IMR-90 (cell line): ENCODE measurements around the gene S100A16.

ENCODE experiments used
- BHLHE40 ChIP-seq: fragments of 150-350 bp; IDR thresholded peaks from 2 replicates; pipeline ENCODE4 v1.6.1; 2016; ENCODE audit warnings: mild to moderate bottlenecking, low read depth, low read length
- CEBPB ChIP-seq: IDR thresholded peaks from 2 replicates; pipeline ENCODE4 v1.6.1; 2012; ENCODE audit warnings: low read depth, low read length, improper control_type of control experiment
- CTCF ChIP-seq: conservative IDR thresholded peaks from 2 replicates; pipeline ENCODE4 v1.5.1; 2012; ENCODE audit warnings: mild to moderate bottlenecking, low read depth, low read length, improper control_type of control experiment
- MAFK ChIP-seq: IDR thresholded peaks from 2 replicates; pipeline ENCODE4 v1.6.1; 2012; ENCODE audit warnings: low read depth, low read length, improper control_type of control experiment
- MAZ ChIP-seq: IDR thresholded peaks from 2 replicates; pipeline ENCODE4 v1.6.1; 2012; ENCODE audit warnings: low read depth, mild to moderate bottlenecking, low read length, improper control_type of control experiment, moderate library complexity, borderline replicate concordance
- MXI1 ChIP-seq: IDR thresholded peaks from 2 replicates; pipeline ENCODE4 v1.6.1; 2012; ENCODE audit warnings: low read depth, mild to moderate bottlenecking, low read length, moderate library complexity, borderline replicate concordance
- NFE2L2 ChIP-seq: fragments of 150-350 bp; IDR thresholded peaks from 2 replicates; pipeline ENCODE4 v1.6.1; 2016; ENCODE audit warnings: low read depth, mild to moderate bottlenecking, low read length
- POLR2A ChIP-seq: IDR thresholded peaks from 2 replicates; pipeline ENCODE4 v1.6.1; 2012; ENCODE audit warnings: mild to moderate bottlenecking, low read depth, low read length
- RCOR1 ChIP-seq: IDR thresholded peaks from 2 replicates; pipeline ENCODE4 v1.6.1; 2012; ENCODE audit warnings: mild to moderate bottlenecking, low read length, improper control_type of control experiment; ENCODE audit not compliant: insufficient replicate concordance
- SMC3 ChIP-seq: fragments of 150-350 bp; IDR thresholded peaks from 2 replicates; pipeline ENCODE4 v1.6.1; 2016; ENCODE audit warnings: low read depth, mild to moderate bottlenecking, antibody characterized with exemption, low read length, moderate library complexity
- TF ChIP-seq, protein P1 (sequence below): fragments of 150-350 bp; IDR thresholded peaks from 2 replicates; pipeline ENCODE4 v1.6.1; 2016; ENCODE audit warnings: low read depth, mild to moderate bottlenecking, low read length, moderate library complexity, borderline replicate concordance

GRCh38 chr1:153573351-153573750, 39.6 kb downstream of the S100A16 start:
- TF ChIP-seq MAFK (no peak), RCOR1 (no peak), CTCF (no peak), POLR2A (no peak), MXI1 (no peak), SMC3 (no peak), CEBPB (no peak), BHLHE40 (no peak), MAZ (no peak), NFE2L2 (no peak)
- TF ChIP-seq, protein P1, sequence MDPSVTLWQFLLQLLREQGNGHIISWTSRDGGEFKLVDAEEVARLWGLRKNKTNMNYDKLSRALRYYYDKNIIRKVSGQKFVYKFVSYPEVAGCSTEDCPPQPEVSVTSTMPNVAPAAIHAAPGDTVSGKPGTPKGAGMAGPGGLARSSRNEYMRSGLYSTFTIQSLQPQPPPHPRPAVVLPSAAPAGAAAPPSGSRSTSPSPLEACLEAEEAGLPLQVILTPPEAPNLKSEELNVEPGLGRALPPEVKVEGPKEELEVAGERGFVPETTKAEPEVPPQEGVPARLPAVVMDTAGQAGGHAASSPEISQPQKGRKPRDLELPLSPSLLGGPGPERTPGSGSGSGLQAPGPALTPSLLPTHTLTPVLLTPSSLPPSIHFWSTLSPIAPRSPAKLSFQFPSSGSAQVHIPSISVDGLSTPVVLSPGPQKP, result no peak
